Esophagus muscularis mucosa (tissue), 3 donors: Measurements from ENCODE around the gene SUDS3.

ENCODE experiments used
- CTCF ChIP-seq, 3 experiments: fragments of 200-600 bp in 2 of 3; fragments of 450-650 bp in 1 of 3; sonication (generic) in 2 of 3; IDR thresholded peaks; one replicate each; pipeline ENCODE4 v1.5.1; 2017 to 2019; ENCODE audit warnings: antibody characterized with exemption in 3 of 3, mild to moderate bottlenecking in 2 of 3, moderate library complexity in 1 of 3
- POLR2A ChIP-seq: fragments of 450-650 bp; IDR thresholded peaks from one replicate; pipeline ENCODE4 v1.6.1; 2017; ENCODE audit warnings: antibody characterized with exemption, moderate library complexity, mild to moderate bottlenecking, low read depth
- POLR2AphosphoS5 ChIP-seq, 2 donors: sonication (generic); formaldehyde crosslinking; IDR thresholded peaks; one replicate each; pipeline ENCODE4 v1.6.1; 2017; ENCODE audit warnings: antibody characterized with exemption in 2 of 2

- TF ChIP-seq POLR2A (no peak), POLR2AphosphoS5 (IDR thresholded peaks at IDR 0.05) (no peak), CTCF (IDR thresholded peaks at IDR 0.05) (no peak)
These were observed 52.3 kb downstream of the SUDS3 start for GRCh38 chr12:118428643-118429042.
